OCI-M2 (cell line): ENCODE data around the gene STX19.
A peak's percentile ranks its signal among the peaks of the same experiment; 100 is the strongest.
"Not testable (repeated sequence)": the region's sequence is repeated elsewhere in the genome, so short reads cannot be mapped to it uniquely, and the experiment has no call there.

ENCODE experiments used
- DNase-seq: peaks from one replicate; lab custom pipeline; 2025; ENCODE audit not compliant: unreplicated experiment; lab: John Stamatoyannopoulos, UW

The STX19 gene

GRCh38 chr3:94028093-94028837 is at the start of gene STX19:
Gene STX19, minus strand, starts transcription at chr3:94028597. Its CDS starts 13,328 bp downstream, at chr3:94015269.
- DNase-seq = no peak

GRCh38 chr3:94076055-94076454 is 47.7 kb upstream of the STX19 start:
- DNase-seq = no peak

GRCh38 chr3:94071713-94072284 is 43.4 kb upstream of the STX19 start:
- DNase-seq = no peak

- no peak for DNase-seq
Observed at GRCh38 chr3:94070341-94070911, 42.0 kb upstream of the STX19 start.

- DNase-seq = no peak
Observed at GRCh38 chr3:94069194-94069813, 40.9 kb upstream of the STX19 start.

GRCh38 chr3:94066506-94067500 is 38.4 kb upstream of the STX19 start:
- DNase-seq = no peak

- no peak for DNase-seq
Observed at GRCh38 chr3:94065819-94066480, 37.6 kb upstream of the STX19 start.

GRCh38 chr3:94065122-94065521 is 36.7 kb upstream of the STX19 start:
- DNase-seq = no peak

GRCh38 chr3:94064243-94064860 is 36.0 kb upstream of the STX19 start:
- DNase-seq = no peak

GRCh38 chr3:94063496-94064119 is 35.2 kb upstream of the STX19 start:
- no peak for DNase-seq

- peak; percentile 53 for DNase-seq
Observed at GRCh38 chr3:94062513-94063404, 34.4 kb upstream of the STX19 start, which contains the start of the genes DHFR2 and NSUN3. Gene DHFR2, minus strand, starts transcription at chr3:94062916. Its CDS starts 1,405 bp downstream, at chr3:94061511. Gene NSUN3, plus strand, starts transcription at chr3:94063061. Its CDS starts 66 bp downstream, at chr3:94063127.

GRCh38 chr3:94061297-94061696 is 32.9 kb upstream of the STX19 start:
- DNase-seq = no peak

GRCh38 chr3:94050546-94050945 is 22.1 kb upstream of the STX19 start:
- no peak for DNase-seq

GRCh38 chr3:94049267-94049666 is 20.9 kb upstream of the STX19 start:
- no peak for DNase-seq

GRCh38 chr3:94046533-94046932 is 18.1 kb upstream of the STX19 start:
- no peak for DNase-seq

- not testable (repeated sequence) for DNase-seq
Observed at GRCh38 chr3:94044100-94044936, 15.9 kb upstream of the STX19 start.

- no peak for DNase-seq
Observed at GRCh38 chr3:94043285-94043684, 14.9 kb upstream of the STX19 start.
